ENCODE results near the gene ITGA11.

ITGA11 gene

DNA sequence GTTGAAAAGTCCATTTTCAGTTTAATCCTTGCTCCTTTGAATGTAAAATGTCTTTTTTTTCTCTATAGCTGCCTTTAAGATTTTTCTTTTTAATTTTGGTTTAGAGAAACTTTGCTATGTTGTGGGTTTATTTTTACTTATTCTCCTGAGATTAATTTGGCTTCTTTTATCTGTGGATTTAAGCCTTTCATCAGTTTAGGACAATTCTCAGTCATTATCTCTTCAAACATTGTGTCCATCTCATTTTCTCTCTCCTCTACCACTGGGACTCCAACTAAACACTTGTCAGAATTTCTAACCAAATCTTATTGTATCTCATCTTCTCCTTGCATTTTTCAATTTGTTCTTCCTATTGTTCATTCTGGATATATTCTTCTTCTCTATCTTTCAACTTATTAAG is 12.4 kb upstream of the ITGA11 start:
- no peak for DNase-seq

DNA sequence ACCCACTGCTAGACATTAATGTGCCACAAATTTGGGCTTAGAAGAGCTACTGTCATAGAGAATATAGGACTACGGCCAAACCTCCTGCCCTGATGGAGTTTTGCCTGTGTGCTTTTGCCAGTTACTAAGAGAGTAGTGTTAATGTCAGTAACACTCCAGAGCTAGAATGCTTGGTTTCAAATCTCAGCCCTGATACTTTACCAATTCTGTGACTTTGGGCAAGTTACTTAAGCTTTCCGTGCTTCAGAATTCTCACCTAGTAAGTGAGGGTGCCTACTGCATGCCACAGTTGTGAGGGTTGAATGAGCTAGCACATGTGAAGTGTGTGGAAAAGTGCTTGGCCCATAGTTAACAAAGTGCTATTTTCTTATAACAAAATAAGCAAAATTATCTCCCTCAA is 10.9 kb upstream of the ITGA11 start:
- no peak for DNase-seq

DNA sequence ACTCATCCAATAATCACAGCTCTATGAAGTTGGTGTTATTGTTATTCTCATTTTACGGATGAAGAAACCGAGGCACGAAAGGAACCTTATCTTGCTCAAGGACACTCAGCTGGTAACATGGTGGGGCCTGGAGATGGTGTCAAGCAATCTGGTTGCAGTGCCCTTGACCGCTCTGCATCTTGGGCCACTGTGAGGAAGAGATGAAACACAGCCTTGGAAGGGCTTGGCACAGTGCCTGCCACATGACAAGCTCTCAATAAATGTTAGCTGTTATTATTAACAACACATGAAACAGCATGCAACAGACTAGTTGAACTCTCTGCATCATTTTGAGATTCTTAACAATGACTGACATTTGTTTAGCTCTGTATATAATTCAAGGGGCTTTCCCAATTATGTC is 10.1 kb upstream of the ITGA11 start:
- no peak for DNase-seq

DNA sequence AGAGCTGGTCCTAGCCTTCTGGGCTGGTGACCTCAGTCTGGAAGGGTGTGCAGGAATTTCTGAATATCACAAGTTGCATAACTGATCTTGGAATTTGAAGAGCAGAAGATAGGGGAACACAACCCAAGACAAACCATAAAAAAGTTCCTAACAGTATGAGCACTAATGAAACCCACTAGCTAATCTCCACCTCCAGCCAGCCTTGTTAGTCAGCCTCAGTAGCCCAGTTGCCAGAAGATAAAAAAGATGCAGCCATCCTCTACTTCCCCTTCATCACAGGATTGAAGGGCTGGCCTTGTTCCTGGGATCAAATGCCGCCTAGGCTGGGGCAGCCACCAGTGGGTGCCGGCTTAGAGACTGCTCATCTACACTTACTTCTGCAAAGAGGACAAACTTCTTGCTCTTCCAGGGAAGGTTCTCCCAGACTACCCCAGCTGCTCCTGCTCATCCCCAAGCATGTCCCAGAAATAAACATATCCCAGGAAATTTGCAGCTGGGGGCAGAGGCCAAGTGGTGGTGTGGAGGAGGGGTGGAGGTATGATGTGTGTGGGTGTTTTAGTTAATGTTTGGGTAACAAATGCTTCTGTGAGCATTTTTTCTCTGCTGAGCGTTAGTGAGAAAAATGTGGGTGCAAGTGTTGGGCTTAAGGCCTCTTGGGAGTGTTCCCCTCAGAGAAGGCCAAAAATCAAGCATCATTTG is 9.2 kb upstream of the ITGA11 start:
- DNase-seq: no peak

DNA sequence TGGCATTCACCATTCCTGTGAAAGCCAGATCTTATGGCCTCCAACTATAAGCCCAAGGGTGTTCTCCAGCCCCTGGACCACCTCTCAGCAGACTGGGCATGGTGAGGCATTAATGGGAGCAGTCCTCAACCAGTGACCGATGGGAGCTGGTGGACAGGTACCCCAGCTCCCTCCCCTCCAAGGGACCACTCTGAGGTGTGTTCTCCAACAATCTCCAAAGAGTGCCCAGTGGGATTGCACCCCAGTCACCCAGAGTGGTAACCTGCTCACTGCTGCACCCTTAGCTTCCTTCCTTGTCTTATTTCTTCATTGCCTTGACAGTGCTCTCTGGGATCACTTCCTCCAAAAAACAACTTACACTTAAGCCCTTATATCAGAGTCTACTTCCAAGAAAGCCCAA is 8.2 kb upstream of the ITGA11 start:
- DNase-seq: no peak

DNA sequence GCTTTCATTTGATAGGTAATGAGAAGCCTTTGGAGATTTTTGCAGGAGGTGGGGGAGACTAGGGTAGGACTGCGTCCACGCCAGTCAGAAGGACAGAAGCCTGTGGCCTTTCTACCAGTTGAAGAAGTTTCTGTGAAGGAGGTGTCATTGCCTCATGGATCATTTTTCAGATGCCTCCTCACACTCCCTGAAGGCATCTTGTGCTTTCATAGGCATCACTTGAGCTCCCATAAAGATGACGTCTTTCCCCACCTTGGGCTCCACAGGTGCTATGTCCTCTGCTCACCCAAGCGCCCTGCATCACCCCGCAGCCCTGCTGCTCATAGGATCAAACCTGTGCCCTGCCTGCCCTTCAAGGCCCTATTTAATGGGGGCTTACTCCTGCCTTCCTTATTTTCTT is 7.5 kb upstream of the ITGA11 start:
- no peak for DNase-seq

DNA sequence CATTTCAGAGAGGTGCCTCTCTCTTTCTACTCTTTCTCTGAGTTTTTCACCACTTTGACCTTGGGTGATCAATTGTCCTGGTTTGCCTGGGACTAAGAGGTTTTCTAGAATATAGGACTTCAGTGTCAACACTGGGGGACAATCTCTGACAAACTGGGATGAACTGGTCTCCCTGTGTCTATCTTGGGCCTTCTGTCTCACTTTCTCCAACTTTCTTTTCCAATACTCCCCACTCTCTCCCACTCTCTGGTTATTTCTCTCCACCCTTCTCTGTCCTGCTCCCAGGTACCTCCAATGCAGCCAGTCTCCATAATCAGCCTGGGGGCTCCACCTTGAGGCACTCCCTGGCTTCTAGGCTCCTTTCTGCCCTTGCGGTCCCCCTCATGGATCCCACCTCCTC is 4.7 kb upstream of the ITGA11 start:
- DNase-seq: no peak

DNA sequence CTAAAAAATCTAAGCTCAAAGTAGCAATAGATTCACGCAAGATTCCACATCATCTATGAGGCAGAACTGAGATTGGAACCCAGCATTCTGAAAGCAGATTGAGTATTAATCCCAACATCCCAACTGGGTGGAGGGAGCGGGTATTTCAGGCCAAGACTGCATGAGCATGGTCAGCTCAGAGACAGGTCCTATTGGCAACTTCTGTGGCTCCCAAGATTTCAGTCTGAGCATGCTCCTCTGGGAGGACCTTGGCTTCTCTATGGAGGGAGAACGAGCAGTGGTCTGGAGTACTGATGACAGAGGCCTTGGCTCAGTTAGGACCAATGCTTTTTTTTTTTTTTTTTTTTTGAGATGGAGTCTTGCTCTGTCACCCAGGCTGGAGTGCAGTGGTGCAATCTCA is 4.0 kb upstream of the ITGA11 start:
- no peak for DNase-seq

DNA sequence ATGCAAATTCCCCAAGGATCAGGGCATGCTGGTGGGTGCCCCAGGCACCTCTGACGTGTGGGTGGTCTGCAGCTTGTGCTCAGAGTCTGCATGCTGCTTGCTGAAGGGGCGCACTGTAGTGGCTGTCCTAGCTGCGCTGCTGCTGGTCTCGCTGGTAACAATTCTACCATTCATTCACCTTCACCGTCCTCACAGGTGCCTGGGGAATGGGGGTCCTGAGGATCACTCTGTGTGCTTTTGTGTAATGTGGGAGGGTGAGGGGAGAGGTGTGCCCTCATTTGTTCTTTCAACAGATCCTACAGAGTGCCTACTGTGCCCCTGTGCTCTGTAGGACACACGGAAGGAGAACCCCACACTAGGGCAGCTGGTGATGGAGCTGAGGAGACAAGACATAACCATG is 2.1 kb upstream of the ITGA11 start:
- DNase-seq: no peak

DNA sequence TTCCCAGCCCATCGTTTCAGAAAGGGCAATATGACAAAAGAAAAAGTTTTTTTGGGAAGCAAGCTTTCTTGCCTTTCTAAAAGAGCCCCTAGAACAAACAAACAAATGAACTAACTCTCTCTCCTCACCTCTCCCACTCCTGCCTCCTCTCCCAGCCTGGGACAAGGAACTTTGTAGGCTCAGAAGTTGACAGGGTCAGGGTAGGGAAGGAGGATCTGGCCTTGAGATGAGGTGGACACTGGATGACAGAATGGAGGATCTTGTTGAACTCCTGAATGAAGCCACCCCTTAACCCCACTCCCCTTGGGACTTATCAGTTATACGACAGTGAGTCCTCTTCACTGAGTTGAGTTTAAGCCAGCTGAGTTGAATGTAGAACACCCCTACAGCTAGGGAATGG is 1.6 kb upstream of the ITGA11 start:
- DNase-seq: no peak

DNA sequence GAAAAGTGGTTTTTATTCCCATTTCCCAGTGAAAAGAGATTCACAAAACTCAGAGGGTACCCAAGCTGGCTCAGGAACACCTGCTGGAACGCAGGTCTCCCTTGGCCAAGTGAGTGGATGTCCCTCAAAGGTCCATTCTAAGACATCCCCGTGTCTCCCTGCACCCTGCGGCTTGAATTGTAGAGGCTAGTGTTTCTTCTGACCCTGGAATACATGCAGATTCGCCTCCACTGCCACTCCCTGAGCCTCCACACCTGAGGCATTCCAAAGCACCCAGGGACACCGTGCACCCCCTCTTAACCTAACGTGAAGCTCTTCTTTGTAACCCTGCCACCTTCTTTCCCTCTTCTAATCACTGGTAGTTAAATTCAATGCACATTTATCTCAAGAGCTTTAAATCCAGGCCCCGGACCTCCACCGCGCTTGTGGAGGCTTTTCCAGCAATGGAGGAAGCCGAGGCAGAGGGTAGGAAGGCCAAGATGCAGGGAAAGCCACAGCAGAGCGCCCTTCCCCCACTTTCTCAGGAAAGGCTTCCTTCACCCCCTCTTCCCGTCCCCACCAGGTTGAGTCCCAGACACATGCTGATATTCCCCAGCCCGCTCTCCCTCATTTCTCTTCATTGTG is 590 bp upstream of the ITGA11 start:
- DNase-seq: no peak

DNA sequence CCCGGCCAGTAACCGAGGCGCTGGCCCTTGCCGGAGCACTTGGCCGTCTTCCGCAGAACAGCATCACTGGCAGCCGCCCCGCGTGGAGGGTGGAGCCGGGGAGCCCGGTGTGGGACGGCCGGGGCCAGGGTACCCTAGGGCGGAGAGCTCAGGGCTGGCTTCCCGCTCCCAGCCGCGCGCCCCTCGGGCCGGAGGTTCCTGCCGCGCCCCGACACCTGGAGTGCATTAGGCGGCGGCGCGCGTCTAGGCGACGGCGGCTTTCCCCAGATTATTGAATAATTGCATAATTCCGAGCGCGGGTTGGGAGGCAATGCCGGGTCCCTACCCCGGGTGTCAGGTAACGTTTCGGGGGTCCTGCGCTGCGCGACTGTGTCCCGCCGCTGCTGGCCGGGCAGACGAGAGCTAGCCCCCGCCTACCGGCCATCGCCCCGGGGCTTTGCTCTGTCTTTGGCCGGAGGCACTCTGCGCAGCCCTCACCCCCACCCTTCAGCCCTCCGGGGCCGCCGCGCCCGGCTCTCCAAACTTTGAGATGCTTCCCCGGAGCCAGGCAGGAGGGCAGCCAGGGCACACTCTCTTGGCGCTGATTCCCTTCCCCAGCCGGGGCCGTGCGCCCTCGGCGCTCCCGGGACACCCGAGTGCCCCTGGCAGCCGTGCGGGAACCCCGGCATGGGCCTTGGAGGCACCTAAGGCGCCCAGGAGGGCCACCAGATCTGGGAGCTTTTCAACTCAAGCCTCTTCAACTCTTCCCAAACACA is 749 bp downstream of the ITGA11 start:
- no peak for DNase-seq

DNA sequence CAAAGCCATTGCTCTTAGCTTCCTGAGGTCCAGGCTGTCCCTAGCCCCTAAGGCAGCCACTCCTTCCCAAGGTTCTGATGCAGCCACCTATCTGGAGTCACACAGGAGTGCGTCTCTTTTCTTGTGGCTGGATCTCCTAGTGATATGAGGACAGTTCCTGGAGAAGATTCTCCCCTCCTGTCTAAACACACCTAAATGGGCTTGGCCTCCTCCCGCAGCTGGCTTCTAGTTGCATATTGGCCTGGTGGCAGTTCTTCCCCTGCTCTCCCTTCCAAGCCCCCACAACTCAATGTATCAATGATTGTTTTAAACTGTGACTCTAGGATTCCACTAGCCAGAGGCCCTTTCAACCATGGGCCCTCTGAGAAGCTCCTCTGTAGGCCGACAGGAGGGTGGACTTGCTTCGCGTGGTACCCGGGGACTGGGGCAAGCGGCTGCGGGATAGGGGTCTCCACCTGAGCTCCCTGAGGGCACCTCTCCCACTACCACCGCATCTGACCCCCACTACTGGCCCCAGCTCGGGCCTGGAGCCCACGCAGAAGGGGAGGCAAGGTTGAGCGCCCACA is 1.4 kb downstream of the ITGA11 start:
- DNase-seq: no peak

DNA sequence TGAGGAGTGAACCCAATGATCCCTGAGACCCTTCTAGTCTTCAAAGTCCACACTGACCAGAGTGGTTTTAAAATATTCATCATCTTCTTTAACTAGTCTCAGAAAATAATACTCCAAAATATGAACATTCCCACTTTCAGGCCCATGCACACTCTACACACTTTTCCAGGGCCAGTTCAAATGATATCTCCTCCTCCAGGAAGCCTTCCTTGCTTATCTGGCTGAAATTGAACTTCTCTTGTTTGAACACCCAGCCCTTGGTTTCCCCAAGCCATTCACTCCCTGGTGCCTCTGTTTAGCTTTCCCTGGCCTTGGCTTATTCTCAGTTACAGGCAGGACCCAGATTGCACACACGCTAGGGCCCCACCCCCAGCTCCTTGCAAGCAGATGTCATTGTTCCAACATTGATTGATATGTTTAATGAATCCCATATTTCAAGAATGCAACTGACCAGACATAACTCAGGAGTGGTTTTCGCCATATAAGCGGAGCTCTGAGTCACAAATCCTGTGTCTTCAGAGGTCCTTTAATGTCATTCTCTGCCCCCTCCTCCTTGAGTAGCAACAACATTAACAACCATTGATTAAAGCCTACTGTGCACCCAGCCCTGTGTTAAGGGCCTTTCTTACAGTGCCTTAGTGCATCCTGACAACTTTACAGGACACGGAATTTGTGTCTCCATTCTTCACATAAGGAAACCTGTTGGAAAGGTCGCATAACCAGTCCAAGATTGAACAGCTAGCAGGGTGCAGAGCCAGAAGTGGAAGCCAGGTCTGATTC is 2.1 kb downstream of the ITGA11 start:
- DNase-seq: no peak

DNA sequence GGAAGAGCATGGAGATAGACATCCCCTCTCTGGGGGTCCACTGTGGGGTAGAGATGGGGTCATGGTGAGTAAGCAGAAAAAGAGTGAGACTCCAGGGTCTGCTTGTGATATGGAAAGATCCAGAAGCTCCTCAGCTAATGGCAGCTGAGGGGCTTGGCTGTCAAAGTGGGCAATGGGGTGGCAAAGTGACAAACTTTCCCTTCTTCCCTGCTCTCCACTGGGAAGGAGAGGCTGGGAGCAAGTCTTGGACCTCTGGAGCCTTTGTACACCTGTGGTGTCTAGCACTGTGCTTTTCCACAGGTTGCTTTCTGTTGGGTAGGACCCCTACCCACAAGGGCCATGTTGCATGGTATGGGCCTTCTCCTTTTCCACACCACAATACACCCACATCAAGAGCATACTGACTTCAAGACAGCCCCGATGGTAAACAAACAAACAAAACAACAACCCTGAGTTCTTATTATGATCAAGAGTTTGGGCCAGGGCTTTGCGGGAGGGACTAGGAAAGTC is 3.5 kb downstream of the ITGA11 start:
- DNase-seq: no peak

DNA sequence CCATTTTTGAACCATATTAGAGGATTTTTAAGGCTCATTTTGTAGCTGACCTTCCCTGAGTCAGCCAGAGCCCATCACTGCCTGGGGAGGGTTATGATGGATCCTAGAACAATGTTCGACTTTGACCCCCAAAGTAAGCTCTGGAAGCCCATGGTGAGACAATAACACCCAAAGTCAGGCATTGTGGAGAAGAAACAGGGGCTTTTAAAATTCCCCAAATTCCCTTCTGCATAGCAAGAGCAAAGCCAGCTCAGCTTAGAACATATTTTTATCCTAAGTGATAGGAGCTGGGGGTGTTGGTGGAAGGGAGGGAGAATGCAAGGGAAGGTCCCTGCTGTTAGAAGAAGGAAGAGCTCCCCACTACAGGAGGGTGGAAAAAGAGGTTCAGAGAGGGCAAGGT is 4.0 kb downstream of the ITGA11 start:
- DNase-seq: no peak

DNA sequence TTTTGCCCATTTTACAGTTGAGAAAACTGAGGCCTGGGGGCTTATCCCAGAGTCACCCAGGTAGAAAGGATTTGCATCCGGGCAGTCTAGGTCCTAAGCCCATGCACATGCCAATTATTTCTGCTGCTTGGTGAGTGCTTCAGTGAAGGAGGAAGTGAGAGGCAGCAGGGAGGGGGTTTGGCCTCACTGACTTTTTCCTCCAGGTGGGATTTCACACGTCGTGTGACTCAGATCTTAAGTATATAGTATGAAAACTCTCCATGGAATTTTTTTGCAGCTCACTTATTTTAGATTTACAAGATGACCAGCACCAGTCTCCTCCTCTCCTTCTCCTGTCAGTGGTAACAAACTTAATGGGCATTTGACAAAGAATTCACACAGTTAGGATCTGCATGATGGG is 4.6 kb downstream of the ITGA11 start:
- DNase-seq: no peak

DNA sequence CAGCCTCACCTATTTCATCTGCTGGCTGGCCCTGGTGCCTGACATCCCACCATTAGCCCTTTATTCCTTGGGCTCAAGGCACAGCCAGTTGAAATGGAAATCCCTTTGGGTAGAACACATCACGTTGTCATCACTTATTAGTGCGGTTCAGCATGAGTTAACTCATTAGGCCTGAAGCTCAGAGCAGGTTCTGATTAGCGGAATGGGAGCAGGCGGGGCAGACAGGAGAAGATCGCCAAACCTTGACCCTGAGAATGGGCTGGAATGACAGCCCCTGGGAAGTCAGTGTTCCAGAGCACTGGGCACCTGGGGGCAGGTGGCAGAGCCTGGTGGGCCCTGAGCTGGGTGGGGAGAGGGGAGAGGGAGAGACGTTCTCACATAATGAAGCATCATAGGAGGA is 5.8 kb downstream of the ITGA11 start:
- no peak for DNase-seq

DNA sequence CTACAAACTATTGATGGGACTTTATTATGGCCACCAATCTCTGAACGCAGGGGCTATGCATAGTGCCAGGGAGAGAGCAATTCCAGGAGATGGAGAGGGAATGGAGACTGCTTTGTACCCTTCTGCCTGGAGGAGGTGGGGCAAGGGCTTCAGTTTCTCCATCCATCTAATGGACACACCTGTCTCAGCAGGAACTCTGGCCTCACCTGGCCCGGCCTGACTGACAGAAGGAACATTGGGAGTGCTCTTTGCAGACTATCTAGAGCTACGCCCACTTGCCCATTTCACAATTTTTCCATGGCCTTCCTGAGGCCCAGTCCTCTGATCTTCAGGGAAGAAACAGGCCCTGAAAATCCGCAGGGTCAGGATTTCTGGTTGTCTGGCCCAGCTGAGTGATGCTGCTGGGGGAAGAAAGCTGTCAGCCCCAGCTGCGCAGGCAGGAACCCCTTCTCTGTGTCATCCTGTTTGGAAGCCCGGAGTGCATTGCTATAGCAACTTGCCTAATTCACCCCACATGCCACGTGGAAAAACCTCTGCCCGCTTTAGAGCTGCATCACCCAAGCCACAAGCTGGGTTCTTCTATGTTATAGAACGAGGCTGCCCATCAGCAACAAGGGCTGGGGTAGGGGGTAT is 6.4 kb downstream of the ITGA11 start:
- DNase-seq: no peak

DNA sequence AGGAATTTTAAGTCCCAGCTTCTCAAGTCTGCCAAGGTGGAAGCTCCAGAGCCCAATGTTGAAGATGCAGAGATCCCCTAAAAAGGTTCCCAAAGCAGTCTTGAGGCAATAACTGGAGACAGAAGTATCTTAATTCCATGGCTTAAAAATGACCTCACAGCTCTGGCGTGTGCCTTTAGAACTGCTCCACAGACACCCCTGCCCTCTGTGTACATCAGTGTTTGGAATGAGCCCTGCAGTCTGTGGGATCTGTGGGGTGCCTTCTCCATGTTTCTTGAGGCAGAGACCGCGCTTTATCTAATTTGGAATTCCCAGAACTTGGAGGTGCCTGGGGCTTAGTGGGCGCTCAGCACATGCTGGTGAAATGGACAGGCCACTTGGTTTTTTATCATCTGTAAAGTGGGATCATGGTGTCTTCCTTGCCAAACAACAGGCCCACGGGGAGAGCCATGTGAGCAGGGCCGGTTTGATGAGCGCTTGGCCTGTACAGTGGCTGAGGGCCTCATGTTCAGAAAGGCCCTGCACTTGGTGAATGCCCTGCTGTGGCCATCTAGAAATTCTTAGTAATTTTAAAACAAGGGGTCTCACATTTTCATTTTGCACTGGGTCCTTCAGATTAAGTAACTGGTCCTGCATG is 7.1 kb downstream of the ITGA11 start:
- DNase-seq: no peak

DNA sequence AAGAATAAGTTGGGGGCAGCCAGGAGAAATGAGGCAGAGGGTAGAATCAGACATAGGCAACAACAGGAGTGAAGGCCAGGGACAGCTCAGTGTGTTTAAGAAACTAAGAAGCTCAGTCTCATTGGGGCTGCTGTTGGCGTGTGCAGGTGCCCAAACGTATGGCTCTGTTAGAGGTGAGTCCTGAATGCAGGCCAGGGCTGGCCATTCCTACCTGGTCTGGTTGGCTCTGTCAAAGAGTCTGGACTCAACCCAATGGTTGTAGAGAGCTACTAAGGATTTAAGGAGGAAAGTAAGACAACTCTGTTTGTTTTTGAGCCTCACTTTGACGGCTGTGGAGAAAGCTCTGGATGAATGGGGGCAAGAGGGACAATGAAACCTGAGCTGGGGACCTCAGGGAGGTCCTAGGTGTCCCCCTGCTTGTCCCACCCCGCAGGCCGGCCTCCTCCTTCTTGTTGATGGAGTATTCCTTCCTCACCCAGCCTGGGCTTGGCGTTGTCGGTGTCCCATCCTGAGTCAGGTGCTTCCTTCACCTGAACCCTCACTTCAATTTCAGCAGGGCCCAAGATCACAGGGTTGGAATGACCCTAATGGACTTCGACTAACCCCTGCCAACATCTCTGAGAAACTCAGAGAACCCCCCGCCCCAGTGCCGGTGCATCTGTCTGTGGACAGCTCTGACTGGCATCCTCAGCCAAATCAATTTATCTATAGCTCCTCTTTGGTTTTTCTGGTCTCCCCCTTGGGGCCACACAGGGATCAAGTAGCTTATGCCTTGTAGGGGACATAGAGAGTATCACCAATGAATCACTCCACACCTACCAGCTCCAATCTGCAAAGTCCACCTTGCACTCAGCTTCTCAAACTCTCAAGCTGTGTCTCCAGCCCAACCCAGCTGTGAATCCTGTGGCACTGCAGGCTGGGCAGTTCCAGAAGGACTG is 8.3 kb downstream of the ITGA11 start:
- DNase-seq: no peak
